GM19193 (cell line): ENCODE measurements around the gene AP5Z1.

Experiments used
- POLR2A ChIP-seq: IDR thresholded peaks from 4 replicates; pipeline ENCODE4 v1.6.1; 2011; ENCODE audit not compliant: insufficient read depth, insufficient read length; ENCODE audit errors: extremely low read depth

The AP5Z1 gene

DNA sequence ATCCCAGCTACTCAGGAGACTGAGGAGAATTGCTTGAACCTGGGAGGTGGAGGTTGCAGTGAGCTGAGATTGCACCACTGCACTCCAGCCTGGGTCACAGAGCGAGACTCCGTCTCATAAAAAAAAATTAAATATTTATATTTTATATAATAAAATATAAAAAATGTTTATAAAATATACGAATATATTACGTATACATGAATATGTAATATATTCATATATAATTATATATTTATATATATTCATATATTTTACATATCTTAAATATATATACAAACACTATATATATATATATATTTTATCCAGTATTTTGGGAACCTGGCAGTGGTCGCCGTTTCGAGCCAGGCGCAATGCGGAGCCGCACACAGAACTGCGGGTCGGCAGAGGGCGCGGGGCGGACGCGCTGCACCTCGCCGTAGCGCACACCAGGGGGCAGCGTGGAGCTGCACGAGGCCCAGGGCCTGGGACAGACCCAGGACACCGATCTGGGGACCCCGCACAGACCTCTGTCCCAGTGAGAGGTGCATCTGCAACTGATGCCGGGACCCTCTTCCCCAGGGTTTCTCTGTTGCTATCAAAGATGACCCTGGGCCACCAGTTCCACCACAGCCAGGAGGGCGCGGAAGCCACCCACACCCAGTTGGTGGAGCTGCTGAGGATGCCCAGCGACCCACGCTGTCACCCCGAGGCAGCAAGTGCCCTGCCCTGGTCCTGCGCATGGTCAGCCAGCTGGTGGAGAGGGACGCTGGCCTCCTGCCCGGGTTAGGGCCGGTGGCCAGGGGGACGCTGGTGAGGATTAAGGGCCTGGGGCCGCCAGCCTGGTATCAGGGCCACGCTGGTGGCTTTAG lies 22.7 kb downstream of the AP5Z1 start:
- TF ChIP-seq POLR2A = no peak

DNA sequence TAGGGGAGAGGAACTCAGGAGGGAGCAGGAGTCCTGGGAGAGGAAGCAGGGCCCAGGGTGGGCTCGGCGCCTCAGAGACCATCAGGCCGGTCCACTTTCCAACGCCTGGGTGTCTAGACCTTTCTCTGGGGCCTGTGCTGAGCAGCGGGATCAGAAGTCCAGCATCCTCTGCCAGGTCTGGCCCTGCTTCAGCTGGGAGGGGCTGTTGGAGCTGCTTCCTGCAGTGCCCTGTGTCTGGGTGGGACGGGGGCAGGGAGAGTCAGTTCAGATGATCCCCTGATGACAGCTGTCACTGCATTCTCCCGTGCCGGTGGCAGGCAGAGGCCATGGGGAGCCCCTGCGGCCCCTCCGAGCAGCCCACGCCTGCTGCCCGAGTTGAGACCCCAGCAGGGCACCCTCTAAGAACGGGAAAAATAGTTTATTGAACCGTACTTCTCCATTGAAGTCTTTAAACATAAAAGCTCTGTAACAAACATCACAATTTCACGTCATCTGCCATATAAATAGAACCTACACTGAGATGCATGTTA lies 23.3 kb downstream of the AP5Z1 start:
- TF ChIP-seq POLR2A = no peak

DNA sequence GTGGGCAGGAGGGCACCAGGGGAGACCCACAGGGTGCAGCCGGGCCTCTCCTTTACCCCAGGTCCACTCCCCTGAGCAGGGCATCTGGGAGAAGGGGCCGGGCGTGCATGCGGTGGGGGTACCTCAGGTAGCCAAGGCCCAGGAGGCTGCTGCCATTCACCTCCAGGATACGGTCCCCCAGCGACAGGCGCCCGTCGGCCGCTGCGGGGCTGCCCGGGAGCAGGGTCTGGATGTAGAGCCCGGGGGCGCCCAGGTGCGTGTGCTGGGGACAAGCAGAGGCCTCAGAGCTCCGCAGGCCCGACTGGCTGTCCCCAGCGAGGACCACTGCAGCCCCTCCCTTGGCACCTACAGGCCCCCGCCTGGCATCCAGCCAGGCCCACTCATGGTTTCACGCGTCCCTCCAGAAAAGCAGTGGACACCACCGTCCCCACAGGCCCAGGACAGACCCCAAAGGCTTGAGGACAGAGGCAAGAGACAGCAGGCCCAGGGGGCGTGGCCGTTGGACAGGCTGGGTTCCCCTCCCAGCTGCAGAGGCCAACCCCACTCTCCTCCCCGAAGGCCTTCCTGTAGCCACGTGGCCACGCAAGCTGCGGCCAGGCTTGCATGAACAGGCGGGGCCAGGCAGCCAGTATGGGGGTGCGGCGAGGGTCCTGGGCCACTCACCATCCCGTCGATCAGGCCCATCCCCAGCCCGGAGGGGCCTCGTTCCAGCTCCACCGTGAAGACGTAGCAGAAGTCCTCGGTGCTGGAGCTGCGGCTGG lies 24.3 kb downstream of the AP5Z1 start:
- no peak for TF ChIP-seq POLR2A

DNA sequence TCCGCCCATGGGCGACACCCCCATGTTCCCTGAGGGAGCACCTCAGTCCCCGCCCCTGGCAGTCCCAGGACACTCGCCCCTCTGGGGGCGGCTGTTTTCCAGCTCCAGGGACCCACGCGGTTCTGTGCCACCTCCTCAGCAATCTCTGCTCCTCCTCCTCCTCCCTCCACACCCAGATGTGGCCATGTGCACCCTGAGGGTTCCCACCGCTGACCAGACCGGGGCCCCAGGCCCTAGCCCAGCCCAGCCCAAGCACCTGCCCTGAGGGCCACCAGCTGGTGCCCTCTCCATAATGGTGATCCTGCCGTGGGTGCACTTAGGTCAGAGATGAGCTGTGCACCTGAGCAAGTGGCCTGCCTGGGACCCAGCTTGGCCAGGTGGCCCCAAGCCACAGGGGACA lies 25.1 kb downstream of the AP5Z1 start:
- no peak for TF ChIP-seq POLR2A

DNA sequence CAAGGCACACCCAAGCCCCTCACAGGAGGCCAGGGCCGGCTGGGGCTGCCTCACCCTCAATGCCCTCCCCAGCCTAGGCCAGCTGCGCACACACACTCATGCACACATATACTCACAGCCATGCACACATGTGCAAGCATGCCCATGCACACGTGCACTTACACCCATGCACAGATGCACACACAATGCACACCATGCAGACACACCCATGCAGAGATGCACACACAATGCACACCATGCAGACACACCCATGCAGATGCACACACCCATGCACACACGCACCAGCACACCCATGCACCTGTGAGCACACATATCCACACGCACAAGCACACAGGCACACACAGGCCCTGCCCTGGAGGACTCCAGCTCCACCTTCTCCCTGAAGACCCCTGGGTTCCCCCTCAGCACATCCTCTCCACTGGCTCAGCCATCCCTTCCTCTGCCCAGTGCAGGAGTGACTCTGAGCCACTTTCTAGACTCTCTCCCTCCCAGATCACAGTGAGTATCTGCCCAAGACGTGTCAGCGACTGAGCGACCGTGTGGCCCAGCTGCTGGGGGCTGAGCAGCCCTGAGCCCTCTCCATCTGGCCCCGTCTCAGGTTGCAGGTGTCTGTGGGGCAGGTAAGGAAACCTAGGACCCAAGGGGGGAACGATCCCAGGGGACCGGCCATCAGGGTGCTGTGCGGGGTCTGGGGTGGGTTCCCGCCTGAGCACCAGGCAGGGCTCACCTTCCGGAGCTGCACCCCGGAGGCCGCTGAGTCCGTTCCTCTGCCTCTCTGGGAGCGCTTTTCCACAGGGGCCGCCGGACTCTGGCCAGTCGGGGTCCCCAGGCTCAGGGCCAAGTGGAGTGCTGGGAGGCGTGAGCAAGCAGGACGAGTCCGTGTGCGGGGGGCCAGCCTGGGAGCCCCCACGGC lies 25.8 kb downstream of the AP5Z1 start:
- no peak for TF ChIP-seq POLR2A

DNA sequence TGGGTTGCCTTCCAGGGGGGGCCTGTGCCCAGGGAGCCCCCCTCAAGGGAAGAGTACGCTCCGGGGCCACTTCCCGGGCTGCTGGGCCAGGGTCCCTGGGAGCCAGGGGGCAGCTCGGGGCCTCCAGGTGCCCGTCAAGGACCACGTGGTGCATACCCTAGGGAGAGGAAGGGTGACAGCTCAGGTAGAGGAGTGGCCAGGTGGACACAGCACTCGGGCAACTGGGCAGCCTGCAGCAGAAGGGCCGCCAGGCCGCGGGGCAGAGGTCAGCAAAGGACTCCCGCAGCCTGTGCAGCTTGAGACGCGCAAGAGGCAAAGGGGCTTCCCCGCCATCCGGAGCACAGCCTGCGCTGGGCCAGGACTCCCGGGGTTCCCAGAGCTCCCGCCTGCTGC lies 26.4 kb downstream of the AP5Z1 start:
- TF ChIP-seq POLR2A = no peak

DNA sequence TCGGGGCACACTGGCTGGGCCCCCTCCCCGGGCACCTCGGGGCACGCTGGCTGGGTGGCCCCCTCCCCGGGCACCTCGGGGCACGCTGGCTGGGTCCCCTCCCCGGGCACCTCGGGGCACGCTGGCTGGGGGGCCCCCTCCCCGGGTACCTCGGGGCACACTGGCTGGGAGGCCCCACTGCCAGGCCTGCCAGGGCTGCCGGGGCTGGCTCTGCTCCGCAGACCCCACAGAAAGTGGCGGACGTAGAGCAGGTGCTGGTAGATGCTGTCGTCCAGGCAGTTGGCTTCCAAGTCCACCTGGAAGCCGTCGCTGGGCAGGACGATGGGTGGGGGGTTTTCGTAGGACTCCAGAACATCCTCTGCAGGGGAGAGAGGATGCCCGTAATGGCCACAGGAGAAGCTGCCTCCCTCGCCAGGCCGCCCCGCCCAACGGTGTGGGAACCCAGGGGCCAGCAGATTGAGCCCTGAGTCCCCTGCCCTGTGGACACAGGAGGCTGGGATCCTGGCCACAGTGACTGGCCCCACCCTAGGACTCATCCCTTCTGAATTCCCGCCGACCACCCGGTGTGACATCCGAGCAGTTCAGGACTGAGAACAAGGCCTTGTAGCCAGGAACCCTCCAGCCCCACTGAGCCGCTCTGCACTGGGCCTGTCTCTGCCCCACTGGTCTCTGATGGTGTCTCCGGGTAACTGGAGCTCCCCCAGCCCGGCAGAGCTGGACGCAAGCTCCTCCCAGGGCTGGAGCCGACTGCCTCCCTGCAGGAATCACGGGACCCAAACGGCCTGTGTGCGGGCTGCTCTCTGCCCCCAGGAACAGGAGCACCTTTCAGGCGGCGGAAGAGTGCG lies 28.2 kb downstream of the AP5Z1 start:
- no peak for TF ChIP-seq POLR2A

DNA sequence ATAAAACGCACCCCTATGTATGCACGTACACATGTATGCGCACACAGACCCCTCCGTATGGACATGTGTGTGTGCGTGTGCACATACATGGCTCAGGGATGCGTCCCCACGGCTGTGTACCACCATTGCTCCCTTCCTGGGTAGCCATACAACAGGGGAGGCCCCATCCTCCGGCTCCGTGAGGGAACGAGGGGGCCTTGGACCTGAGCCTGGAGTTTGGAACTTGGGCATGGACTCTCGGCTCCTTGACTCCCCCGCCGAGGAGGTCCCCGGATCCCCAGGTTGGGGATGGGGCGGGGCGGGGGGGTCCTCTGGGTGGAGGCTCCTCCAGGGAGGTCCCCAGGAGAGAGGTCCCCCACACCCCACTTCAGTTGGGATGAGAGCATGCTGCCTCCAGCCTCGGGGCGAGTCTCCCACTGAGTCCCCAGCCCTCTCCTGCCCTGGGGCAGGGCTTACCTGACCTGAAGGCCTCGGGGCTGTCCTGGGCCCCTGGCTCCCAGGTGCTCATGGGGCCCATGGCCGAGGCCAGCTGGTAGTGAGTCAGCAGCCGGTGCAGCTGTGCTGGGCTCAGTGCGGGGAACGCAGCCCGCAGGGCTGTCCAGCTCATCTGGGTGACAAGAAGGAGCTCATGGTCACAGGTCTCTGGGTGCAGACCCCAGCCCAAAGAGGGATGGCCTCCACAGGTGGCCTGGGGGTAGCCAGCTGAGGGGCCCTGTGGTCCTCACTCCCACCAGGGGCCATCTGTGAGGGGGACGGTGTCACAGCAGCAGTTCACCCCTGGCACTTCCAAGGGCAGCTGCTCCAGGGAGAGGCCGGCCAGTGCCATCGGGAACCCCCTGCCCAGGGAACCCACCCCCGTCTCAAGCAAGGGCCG lies 29.9 kb downstream of the AP5Z1 start:
- TF ChIP-seq POLR2A = no peak

DNA sequence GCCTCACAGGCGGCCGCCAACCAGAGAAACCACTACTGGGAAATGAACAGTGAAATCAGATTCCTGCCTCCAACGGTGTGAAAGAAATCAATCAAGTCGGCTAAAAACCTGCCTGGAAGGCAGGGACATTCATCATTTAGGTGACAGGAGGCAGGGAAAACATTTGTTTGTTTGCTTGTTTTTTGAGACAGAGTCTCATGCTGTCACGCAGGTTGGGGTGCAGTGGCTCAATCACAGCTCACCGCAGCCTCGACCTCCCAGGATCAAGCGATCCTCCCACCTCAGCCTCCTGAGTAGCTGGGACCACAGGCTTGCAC lies 30.5 kb downstream of the AP5Z1 start:
- TF ChIP-seq POLR2A = no peak

DNA sequence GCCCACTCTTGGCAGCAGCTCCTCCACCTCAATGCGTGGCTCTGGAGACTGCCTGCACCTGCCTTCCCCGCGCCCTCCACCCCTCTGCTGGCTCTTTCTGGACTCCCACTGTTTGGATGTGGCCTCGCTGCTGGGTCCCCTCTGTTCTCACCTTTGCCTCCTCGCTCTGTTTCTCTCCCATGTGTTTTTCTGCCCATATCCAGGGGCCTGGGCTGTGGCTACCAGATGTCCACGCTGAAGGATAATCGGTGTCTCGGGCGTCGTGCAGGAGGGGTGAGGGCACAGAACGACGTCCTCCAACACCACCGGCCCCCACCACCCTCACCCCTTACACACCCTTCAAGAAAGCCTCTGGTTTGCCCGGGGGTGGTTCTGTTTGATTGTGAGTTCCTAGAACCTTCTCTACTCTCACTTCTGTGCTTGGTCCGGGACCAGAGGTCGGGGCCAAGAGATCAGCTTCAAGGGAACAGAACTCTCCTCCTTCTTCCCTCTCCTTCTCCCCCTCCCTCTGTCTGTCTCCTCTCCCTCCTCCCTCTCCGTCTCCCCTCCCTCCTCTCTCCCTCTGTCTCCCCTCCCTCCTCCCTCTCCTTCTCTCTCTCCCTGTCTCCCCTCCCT lies 31.7 kb downstream of the AP5Z1 start:
- TF ChIP-seq POLR2A = no peak

DNA sequence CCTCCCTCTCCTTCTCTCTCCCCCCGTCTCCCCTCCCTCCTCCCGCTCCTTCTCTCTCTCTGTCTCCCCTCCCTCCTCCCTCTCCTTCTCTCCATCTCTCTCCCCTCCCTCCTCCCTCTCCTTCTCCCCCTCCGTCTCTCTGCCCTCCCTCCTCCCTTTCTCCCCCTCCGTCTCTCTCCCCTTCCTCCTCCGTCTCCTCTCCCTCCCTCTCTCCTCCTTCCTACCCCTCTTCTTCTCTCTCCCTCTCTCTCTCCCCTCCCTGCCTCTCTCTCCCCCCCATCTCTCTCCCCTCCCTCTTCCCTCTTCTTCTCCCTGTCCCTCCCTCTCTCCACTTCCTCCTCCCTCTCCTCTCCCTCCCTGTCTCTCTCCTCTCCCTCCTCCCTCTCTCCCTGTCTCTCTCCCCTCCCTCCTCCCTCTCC lies 32.2 kb downstream of the AP5Z1 start:
- TF ChIP-seq POLR2A = no peak

DNA sequence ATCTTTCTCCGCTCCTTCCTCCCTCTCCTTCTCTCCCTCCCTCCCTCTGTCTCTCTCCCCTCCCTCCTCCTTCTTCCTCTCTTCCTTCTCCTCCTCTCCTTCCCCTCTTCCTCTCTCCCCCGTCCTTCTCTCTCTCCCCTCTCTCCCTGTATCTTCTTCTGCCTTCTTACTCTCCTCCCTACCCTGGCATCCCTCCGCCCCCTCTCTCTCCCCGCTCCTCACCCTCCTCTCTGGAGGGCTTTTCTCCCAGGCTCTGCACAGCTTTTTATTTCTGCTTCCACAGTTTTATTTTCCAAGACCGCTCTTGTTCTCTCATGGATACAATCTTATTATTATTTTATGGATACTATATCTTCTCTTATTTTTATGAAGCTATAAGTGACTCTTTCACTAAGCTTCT lies 32.6 kb downstream of the AP5Z1 start:
- TF ChIP-seq POLR2A = no peak

DNA sequence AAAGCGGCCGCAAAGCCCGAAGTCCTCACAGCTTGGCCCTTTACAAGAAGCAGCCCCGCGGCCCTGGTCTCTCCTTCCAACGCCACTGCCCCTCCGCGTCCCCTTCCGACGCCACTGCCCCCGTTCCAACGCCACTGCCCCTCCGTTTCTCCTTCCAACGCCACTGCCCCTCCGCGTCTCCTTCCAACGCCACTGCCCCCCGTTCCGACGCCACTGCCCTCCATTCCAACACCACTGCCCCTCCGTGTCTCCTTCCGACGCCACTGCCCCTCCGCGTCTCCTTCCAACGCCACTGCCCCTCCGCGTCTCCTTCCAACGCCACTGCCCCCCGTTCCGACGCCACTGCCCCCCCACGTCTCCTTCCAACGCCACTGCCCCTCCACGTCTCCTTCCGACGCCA lies 33.1 kb downstream of the AP5Z1 start:
- TF ChIP-seq POLR2A = no peak
